GM23338 (cell line): Measurements from ENCODE around the gene PHTF2.

Experiments used
- CTCF ChIP-seq, 2 experiments: fragments of 200-600 bp in 1 of 2; sonication (generic) in 1 of 2; conservative IDR thresholded peaks; 2 replicates each; pipeline versions ENCODE4 v1.5.1 to v1.6.1; 2016 to 2017; ENCODE audit warnings: antibody characterized with exemption in 2 of 2, low read depth in 2 of 2, mild to moderate bottlenecking in 2 of 2, moderate library complexity in 1 of 2
- POLR2AphosphoS5 ChIP-seq: IDR thresholded peaks from 2 replicates; pipeline ENCODE4 v1.6.1; 2016; ENCODE audit warnings: antibody characterized with exemption, low read depth

- TF ChIP-seq CTCF (conservative IDR thresholded peaks at IDR 0.05; ENCODE audit: low read depth in 2 of 2) (no peak), POLR2AphosphoS5 (no peak)
Measured at GRCh38 chr7:77985974-77986339, 187.4 kb downstream of the PHTF2 start.
